ENCODE results near the gene MAPT. TPM values are rescaled to one million over a fixed set of nuclear protein-coding genes. Genes with fewer than 3 reads are reported as not detected.

The MAPT gene
- total RNA-seq, 8 experiments from 2014 or later, result 1.7 to 159 (median 84.5) TPM

DNA sequence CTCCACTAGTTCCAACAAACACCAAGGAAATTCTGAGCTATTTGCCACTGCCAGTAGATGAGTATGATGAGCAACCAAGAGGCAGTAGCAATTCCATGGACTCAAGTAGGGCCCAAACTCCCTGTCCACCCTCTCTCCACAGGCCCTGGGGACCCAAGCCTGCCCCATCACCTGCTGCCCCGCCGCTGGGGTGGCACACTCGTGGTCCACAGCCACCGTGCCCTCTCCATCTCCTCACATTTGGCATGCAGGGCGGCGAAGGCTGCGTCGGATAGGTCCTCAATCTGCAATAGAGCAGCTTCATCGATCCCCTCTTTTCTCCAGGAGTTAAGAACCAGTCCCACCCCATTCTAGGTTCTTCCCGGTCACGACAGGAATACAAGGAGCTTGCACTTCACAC, 138.6 kb downstream of the MAPT start:
- in situ Hi-C loops (cut with MboI; ENCODE audit: low pct_unique_long_range_greater_than_20kb in 2 of 9, low sequenced_read_pairs in 9 of 9, unreplicated experiment in 9 of 9), result loop anchor here in 1 of 9 experiments (10.0 kb wide), 1 partner anchor 152 kb away; no protein-coding TSS in a partner anchor
- WGBS, 10 experiments, result 33 to 100% (median 95%) methylated on average over 1 to 5 of the region's 11 CpGs; no CpG with 5 or more reads in 4 of the 10 experiments
- Histone ChIP-seq H3K4me1 (replicated peaks in 1 of 2) (no peaks in the 10 kb centered on the region), H3K27ac (no peak overlapping the region), H3K4me3 (no peak overlapping the region)
- ATAC-seq (replicated peaks in 6 of 8), result no peak

GRCh38 chr17:46033392-46033791, 139.0 kb downstream of the MAPT start:
- WGBS, 10 experiments, result 85 to 100% (median 94%) methylated on average over 1 to 2 of the region's 3 CpGs; no CpG with 5 or more reads in 4 of the 10 experiments
- Histone ChIP-seq H3K4me3 (no peak overlapping the region), H3K4me1 (replicated peaks in 1 of 2) (no peaks in the 10 kb centered on the region), H3K27ac (no peak overlapping the region)
- ATAC-seq (replicated peaks in 6 of 8), result no peak
- in situ Hi-C loops (cut with MboI; ENCODE audit: low pct_unique_long_range_greater_than_20kb in 2 of 9, low sequenced_read_pairs in 9 of 9, unreplicated experiment in 9 of 9), result loop anchor here in 1 of 9 experiments (10.0 kb wide), 1 partner anchor 151 kb away; no protein-coding TSS in a partner anchor

- Histone ChIP-seq H3K4me3 (no peak overlapping the region), H3K4me1 (replicated peaks in 1 of 2) (no peaks in the 10 kb centered on the region), H3K27ac (no peak overlapping the region)
- in situ Hi-C loops (cut with MboI; ENCODE audit: low pct_unique_long_range_greater_than_20kb in 2 of 9, low sequenced_read_pairs in 9 of 9, unreplicated experiment in 9 of 9), result loop anchor here in 1 of 9 experiments (10.0 kb wide), 1 partner anchor 150 kb away; no protein-coding TSS in a partner anchor
- ATAC-seq (replicated peaks in 6 of 8), result no peak
- WGBS, 10 experiments, result 61 to 100% (median 95%) methylated on average over 2 to 3 of the region's 3 CpGs; no CpG with 5 or more reads in 4 of the 10 experiments
Measured at GRCh38 chr17:46035112-46035818, 140.9 kb downstream of the MAPT start.

DNA sequence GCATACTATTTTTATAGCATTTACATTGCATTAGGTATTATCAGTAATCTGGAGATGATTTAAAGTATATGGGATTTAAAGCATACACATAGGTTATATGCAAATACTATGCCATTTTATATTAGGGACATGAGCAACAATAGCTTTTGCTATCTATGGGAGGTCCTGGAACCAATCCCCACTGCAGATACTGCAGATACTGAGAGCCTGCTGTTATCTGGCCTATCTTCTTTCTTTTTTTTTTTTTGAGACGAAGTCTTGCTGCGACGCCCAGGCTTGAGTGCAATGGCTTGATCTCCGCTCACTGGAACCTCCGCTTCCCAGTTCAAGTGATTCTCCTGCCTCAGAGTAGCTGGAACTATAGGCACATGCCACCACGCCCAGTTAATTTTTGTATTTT, 142.1 kb downstream of the MAPT start:
- WGBS, 10 experiments, result 83 to 100% (median 91%) methylated on average over 1 to 4 of the region's 6 CpGs; no CpG with 5 or more reads in 5 of the 10 experiments

DNA sequence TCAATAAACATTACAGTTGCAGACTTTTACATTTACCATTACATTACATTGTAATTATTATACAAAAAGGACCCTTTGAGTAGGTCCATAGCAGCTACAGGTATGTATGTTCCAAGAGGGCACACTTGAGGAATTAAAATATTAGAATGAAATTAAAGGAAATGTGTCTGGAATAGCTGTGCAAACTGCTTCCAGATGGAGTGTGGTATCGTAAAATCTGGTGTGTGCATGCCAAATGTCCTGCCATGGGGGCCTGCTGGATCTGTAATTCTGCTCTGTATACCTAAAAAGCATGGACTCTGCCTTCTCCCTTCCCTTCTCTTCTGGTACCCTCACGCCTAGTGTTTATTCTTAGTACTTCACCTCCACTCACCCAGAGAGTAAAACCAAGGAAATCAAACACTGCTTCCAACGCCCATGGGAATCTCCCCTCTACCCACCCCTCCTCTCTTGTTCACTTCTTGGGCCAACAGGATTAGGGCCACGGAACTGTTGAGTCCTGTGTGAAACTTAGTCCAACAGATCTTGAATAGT, 143.4 kb downstream of the MAPT start:
- Histone ChIP-seq H3K4me3 (no peak overlapping the region), H3K4me1 (replicated peaks in 1 of 2) (peaks cover 4 to 6% of the 10 kb centered on the region in 2 donors), H3K27ac (no peak overlapping the region)
- peak in 1 of 8 experiments; percentile 26 for ATAC-seq (replicated peaks in 6 of 8)
- 20 to 100% (median 89%) methylated on average over 1 to 2 of the region's 4 CpGs; no CpG with 5 or more reads in 4 of the 10 experiments for WGBS, 10 experiments
- in situ Hi-C loops (cut with MboI; ENCODE audit: low pct_unique_long_range_greater_than_20kb in 2 of 9, low sequenced_read_pairs in 9 of 9, unreplicated experiment in 9 of 9), result loop anchor here in 1 of 9 experiments (10.0 kb wide), 1 partner anchor 147 kb away; no protein-coding TSS in a partner anchor

More for the DNA sequence above, 142.1 kb downstream of the MAPT start:
- Histone ChIP-seq H3K4me3 (no peak overlapping the region), H3K4me1 (replicated peaks in 1 of 2) (no peaks in the 10 kb centered on the region), H3K27ac (no peak overlapping the region)
- in situ Hi-C loops (cut with MboI; ENCODE audit: low pct_unique_long_range_greater_than_20kb in 2 of 9, low sequenced_read_pairs in 9 of 9, unreplicated experiment in 9 of 9), result loop anchor here in 1 of 9 experiments (10.0 kb wide), 1 partner anchor 148 kb away; no protein-coding TSS in a partner anchor
- no peak for ATAC-seq (replicated peaks in 6 of 8)

- ATAC-seq (replicated peaks in 6 of 8), result no peak
- Histone ChIP-seq H3K4me1 (replicated peaks in 1 of 2) (peaks cover 6 to 8% of the 10 kb centered on the region in 2 donors), H3K4me3 (no peak overlapping the region), H3K27ac (no peak overlapping the region)
- 20 to 100% (median 88%) methylated on average over 1 to 5 of the region's 6 CpGs; no CpG with 5 or more reads in 4 of the 10 experiments for WGBS, 10 experiments
- in situ Hi-C loops (cut with MboI; ENCODE audit: low pct_unique_long_range_greater_than_20kb in 2 of 9, low sequenced_read_pairs in 9 of 9, unreplicated experiment in 9 of 9), result loop anchor here in 1 of 9 experiments (10.0 kb wide), 1 partner anchor 146 kb away; no protein-coding TSS in a partner anchor
Measured at GRCh38 chr17:46038414-46038813, 144.1 kb downstream of the MAPT start.

GRCh38 chr17:46038937-46039336, 144.6 kb downstream of the MAPT start:
- WGBS, 10 experiments, result 84 to 100% (median 96%) methylated on average over 1 to 9 of the region's 12 CpGs; no CpG with 5 or more reads in 3 of the 10 experiments
- ATAC-seq (replicated peaks in 6 of 8), result no peak
- H3K4me1 ChIP-seq (replicated peaks in 1 of 2), result peaks cover 6 to 12% of the 10 kb centered on the region in 2 donors
- no peak overlapping the region for H3K4me3 ChIP-seq
- H3K27ac ChIP-seq, result no peak overlapping the region
- in situ Hi-C loops (cut with MboI; ENCODE audit: low pct_unique_long_range_greater_than_20kb in 2 of 9, low sequenced_read_pairs in 9 of 9, unreplicated experiment in 9 of 9), result loop anchor here in 1 of 9 experiments (10.0 kb wide), 1 partner anchor 146 kb away; no protein-coding TSS in a partner anchor

DNA sequence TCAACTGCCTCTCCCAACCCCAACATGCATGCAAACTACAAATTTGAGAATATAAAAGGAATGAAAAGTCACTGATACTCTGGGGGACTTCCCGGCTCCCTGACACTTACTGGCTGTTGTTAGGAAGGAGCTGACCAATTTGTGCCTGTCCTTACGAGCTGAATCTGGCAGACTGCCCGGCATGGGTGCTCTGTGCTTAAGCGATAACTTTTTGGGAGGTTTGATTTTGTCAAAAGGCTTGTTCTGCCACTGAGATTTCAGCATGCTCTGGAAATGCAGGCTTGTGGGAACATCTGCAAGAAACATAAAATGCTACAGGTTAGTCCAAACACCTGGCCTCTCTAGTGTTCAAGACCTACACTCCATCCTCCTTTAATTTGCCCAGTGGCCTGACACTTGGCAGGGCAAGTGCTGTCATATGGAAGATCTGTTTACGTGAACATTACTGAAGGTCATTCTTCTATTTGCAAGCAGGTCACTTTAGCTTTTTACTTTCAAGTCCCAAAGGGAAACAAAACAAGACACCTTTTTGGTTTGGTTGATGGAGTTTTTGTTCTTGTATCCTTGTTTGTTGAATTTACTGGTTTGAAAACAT, 145.3 kb downstream of the MAPT start:
- in situ Hi-C loops (cut with MboI; ENCODE audit: low pct_unique_long_range_greater_than_20kb in 2 of 9, low sequenced_read_pairs in 9 of 9, unreplicated experiment in 9 of 9), result loop anchor here in 1 of 9 experiments (10.0 kb wide), 1 partner anchor 145 kb away; no protein-coding TSS in a partner anchor
- Histone ChIP-seq H3K4me3 (no peak overlapping the region), H3K4me1 (replicated peaks in 1 of 2) (peaks cover 6 to 12% of the 10 kb centered on the region in 2 donors), H3K27ac (no peak overlapping the region)
- 57 to 100% (median 93%) methylated on average over 1 to 5 of the region's 5 CpGs; no CpG with 5 or more reads in 1 of the 10 experiments for WGBS, 10 experiments
- no peak for ATAC-seq (replicated peaks in 6 of 8)

- Histone ChIP-seq H3K27ac (no peak overlapping the region), H3K4me3 (no peak overlapping the region), H3K4me1 (replicated peaks in 1 of 2) (peaks cover 6 to 12% of the 10 kb centered on the region in 2 donors)
- in situ Hi-C loops (cut with MboI; ENCODE audit: low pct_unique_long_range_greater_than_20kb in 2 of 9, low sequenced_read_pairs in 9 of 9, unreplicated experiment in 9 of 9), result no loop called here
- ATAC-seq (replicated peaks in 6 of 8), result no peak
- 67 to 100% (median 93%) methylated on average over 1 to 2 of the region's 2 CpGs; no CpG with 5 or more reads in 4 of the 10 experiments for WGBS, 10 experiments
Measured at GRCh38 chr17:46042246-46042645, 147.9 kb downstream of the MAPT start.

DNA sequence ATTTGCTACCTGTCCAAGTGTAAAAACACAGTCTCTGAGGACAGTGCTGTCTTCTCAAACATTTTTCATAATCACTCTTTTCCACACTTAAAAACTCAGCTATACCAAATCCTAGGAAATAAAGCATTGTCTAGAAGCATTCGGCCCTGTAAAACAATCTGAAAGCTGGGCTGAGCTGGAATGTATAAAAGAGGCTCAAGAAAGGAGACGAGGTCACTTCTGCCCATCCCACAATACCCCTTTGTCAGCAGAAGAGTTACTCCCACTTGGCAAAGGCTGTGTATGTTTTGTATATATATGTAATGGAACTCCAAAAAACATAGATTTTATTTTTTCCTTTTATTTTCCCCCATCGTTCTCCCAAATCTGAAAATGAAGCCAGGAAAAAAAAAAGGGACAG, 148.6 kb downstream of the MAPT start:
- peaks cover 6 to 12% of the 10 kb centered on the region in 2 donors for H3K4me1 ChIP-seq (replicated peaks in 1 of 2)
- in situ Hi-C loops (cut with MboI; ENCODE audit: low pct_unique_long_range_greater_than_20kb in 2 of 9, low sequenced_read_pairs in 9 of 9, unreplicated experiment in 9 of 9), result no loop called here
- H3K4me3 ChIP-seq, result no peak overlapping the region
- peak in 4 of 8 experiments; percentile 44 to 72 (median 58) for ATAC-seq (replicated peaks in 6 of 8)
- H3K27ac ChIP-seq, result no peak overlapping the region
- WGBS, 10 experiments, result 37 to 100% (median 67%) methylated on average over 1 to 3 of the region's 3 CpGs; no CpG with 5 or more reads in 3 of the 10 experiments

DNA sequence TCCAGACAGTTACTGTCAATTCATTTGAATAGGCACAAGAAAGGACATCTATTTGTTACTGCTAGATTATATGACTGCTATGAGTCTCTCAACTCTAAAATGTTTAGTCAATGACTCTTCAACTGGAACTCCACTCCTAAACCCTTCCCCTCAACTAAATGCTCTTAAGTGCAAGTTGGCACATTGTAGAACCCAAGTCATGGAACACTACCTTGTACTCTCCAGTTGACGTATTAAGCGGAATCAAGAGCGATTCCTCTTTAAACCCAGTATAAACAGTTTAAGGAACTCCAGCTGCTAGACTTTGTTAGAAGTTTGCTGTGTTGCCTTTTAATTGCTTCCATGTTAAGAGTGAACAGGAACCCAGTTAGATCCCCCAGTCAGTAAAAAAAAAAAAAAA, 149.3 kb downstream of the MAPT start:
- in situ Hi-C loops (cut with MboI; ENCODE audit: low pct_unique_long_range_greater_than_20kb in 2 of 9, low sequenced_read_pairs in 9 of 9, unreplicated experiment in 9 of 9), result no loop called here
- Histone ChIP-seq H3K4me1 (replicated peaks in 1 of 2) (peaks cover 6 to 12% of the 10 kb centered on the region in 2 donors), H3K27ac (no peak overlapping the region), H3K4me3 (no peak overlapping the region)
- WGBS, 10 experiments, result 55 to 100% (median 97%) methylated on average over 2 to 3 of the region's 3 CpGs; no CpG with 5 or more reads in 1 of the 10 experiments
- no peak for ATAC-seq (replicated peaks in 6 of 8)

DNA sequence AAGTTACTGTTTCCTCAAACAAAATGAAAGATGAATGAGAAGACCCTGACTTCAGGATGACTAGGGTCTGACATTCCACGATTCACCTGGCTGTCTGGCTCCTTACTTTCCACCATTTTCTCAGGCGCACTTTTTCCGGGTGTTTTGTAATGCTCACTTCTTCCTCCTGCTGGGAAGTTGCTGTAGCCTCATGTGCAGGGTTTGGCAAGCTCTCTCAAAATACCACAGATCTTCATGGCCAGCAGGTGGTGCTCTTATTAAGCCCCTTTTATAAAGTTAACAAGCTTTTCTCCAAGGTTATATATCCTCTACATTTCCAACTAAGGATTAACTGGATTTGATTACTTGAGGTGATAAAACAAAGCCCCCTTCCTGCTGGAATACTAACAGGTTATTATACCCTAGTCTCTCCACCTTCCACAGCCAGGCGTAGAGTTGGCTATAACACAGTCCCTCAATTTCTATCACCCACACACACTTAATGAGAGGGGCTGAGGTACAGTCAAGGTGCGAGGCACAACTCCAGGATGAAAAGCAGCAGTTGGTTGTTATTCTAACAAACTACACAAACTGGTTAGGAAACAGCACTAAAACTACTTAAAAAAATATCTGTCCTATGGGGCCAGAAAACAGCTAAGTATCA, 150.1 kb downstream of the MAPT start:
- Histone ChIP-seq H3K4me3 (no peak overlapping the region), H3K4me1 (replicated peaks in 1 of 2) (peaks cover 6 to 12% of the 10 kb centered on the region in 2 donors), H3K27ac (no peak overlapping the region)
- WGBS, 10 experiments, result 44 to 76% (median 61%) methylated on average over 2 to 5 of the region's 5 CpGs; no CpG with 5 or more reads in 1 of the 10 experiments
- ATAC-seq (replicated peaks in 6 of 8), result peak; percentile 34 to 95 (median 74)
- in situ Hi-C loops (cut with MboI; ENCODE audit: low pct_unique_long_range_greater_than_20kb in 2 of 9, low sequenced_read_pairs in 9 of 9, unreplicated experiment in 9 of 9), result no loop called here
